Measurements from ENCODE around the gene AP3S2.

- TF ChIP-seq CTCF (IDR thresholded peaks at IDR 0.05; ENCODE audit: low read length) (no peak), EZH2 (optimal IDR thresholded peaks at IDR 0.05; ENCODE audit: low read depth, low read length) (no peak)
Observed at GRCh38 chr15:89836267-89837133, 57.3 kb downstream of the AP3S2 start.
